WERI-Rb-1 (cell line): ENCODE measurements around the gene CHTF18.
A peak's percentile ranks its signal among the peaks of the same experiment; 100 is the strongest.
"Not testable (repeated sequence)": the region's sequence is repeated elsewhere in the genome, so short reads cannot be mapped to it uniquely, and the experiment has no call there.

ENCODE experiments used
- DNase-seq: peaks from one replicate; pipeline ENCODE4 v3.0.0-alpha.2; 2020
- H3K27ac ChIP-seq: fragments of 250-450 bp; sonication (Bioruptor Pico); 2 replicates; pipeline ENCODE4 v1.5.1; 2020; ENCODE audit warnings: mild to moderate bottlenecking, moderate library complexity
- H3K27me3 ChIP-seq: fragments of 250-450 bp; sonication (Bioruptor Pico); 2 replicates; pipeline ENCODE4 v1.5.1; 2021; ENCODE audit warnings: mild to moderate bottlenecking, low read depth, moderate library complexity; ENCODE audit not compliant: insufficient read depth, severe bottlenecking
- H3K36me3 ChIP-seq: fragments of 250-450 bp; sonication (Bioruptor Pico); 2 replicates; pipeline ENCODE4 v1.5.1; 2020; ENCODE audit warnings: mild to moderate bottlenecking, moderate library complexity
- H3K4me3 ChIP-seq: 2 replicates; pipeline ENCODE4 v1.5.1; 2011; ENCODE audit warnings: low read depth, mild to moderate bottlenecking, control low read depth, low read length
- H3K9me3 ChIP-seq: fragments of 250-450 bp; sonication (Bioruptor Pico); 2 replicates; pipeline ENCODE4 v1.5.1; 2021; ENCODE audit warnings: mild to moderate bottlenecking, moderate library complexity; ENCODE audit not compliant: severe bottlenecking
- TF ChIP-seq, protein P1 (sequence below): IDR thresholded peaks from 2 replicates; pipeline ENCODE4 v1.5.1; 2011; ENCODE audit warnings: low read depth, mild to moderate bottlenecking, control low read depth, inconsistent platforms, low read length

The CHTF18 gene

GRCh38 chr16:788399-789126 is at the start of gene CHTF18:
Gene CHTF18, plus strand, starts transcription at chr16:788620. Its CDS starts 65 bp downstream, at chr16:788685.
- Histone ChIP-seq H3K9me3 (no peaks in the 10 kb centered on the region), H3K27ac (peak within 1 kb of the TSS; percentile 90), H3K4me3 (peak within 1 kb of the TSS; percentile 75), H3K36me3 (peaks cover 69% of the 10 kb centered on the region), H3K27me3 (no peaks in the 10 kb centered on the region)
- DNase-seq: peak; percentile 88
- TF ChIP-seq, protein P1, sequence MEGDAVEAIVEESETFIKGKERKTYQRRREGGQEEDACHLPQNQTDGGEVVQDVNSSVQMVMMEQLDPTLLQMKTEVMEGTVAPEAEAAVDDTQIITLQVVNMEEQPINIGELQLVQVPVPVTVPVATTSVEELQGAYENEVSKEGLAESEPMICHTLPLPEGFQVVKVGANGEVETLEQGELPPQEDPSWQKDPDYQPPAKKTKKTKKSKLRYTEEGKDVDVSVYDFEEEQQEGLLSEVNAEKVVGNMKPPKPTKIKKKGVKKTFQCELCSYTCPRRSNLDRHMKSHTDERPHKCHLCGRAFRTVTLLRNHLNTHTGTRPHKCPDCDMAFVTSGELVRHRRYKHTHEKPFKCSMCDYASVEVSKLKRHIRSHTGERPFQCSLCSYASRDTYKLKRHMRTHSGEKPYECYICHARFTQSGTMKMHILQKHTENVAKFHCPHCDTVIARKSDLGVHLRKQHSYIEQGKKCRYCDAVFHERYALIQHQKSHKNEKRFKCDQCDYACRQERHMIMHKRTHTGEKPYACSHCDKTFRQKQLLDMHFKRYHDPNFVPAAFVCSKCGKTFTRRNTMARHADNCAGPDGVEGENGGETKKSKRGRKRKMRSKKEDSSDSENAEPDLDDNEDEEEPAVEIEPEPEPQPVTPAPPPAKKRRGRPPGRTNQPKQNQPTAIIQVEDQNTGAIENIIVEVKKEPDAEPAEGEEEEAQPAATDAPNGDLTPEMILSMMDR: no peak

GRCh38 chr16:739560-740458 is 48.6 kb upstream of the CHTF18 start:
- peaks cover 27% of the 10 kb centered on the region for H3K36me3 ChIP-seq
- DNase-seq: no peak
- no peaks in the 10 kb centered on the region for H3K9me3 ChIP-seq
- TF ChIP-seq, protein P1: no peak
- peak overlapping the region; percentile 95 for H3K4me3 ChIP-seq
- no peaks in the 10 kb centered on the region for H3K27me3 ChIP-seq
- no peak overlapping the region for H3K27ac ChIP-seq

DNA sequence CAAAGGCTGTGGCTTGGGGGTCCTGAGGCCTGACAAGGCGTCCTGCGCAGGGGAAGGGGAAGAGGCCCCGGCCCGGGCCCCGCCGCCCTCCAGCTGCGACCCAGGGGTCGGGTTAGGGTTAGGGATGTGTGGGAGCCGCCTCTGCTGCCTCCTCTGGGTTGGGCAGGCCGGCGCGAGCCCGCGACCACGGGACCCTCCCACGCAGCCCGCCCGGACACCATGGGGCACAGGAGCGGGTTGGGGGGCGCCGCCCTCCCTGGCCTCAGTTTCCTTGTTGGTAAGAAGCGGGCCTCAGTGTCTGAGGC is 48.0 kb upstream of the CHTF18 start:
- no peaks in the 10 kb centered on the region for H3K27me3 ChIP-seq
- no peak for DNase-seq

DNA sequence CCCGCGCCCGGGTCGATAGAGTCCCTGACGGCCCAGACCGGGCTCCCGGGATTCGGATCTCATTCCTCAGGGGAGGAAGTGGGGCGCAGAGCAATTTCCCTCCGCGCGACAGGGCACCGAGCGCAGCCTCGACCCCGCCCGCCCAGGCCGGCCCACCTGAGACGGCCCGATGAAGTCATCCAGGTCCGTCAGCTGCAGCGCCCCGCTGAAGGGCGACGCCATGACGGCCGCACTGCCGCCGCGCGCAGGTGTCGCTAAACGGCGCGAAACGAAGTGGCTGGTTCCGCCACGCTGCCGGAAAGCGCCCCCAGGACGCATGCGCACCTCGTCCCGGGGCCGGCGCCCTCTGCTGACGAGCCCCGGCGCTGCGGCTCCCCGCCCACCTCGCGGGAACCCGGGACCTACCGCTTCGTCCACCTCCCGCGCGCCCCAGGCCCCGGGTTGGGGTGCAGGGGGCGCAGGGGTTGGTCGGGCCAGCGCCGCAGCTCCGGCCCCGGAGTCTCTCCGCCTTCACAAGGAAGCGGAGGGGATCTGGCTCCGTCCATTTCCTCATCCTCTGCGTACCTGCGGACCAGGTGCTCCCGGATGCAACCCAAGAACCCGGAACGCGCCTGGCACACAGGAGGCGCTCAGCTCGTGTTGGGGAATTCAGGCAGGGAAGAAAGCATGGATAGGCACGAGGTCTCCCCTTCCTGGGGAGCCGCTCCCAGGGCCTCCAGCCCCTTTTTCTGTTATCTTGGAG is 47.5 kb upstream of the CHTF18 start, which contains the start of gene CIAO3:
Gene CIAO3 (minus strand): TSS at position 234 of the 742 bp plus-strand sequence. CDS start 12 bp downstream, at position 222.
- peak; percentile 89 for DNase-seq
- no peaks in the 10 kb centered on the region for H3K27me3 ChIP-seq
- peaks cover 20% of the 10 kb centered on the region for H3K36me3 ChIP-seq
- H3K9me3 ChIP-seq: no peaks in the 10 kb centered on the region
- peak within 1 kb of the TSS; percentile 69 for H3K27ac ChIP-seq
- TF ChIP-seq, protein P1: peak; percentile 92
- peak within 1 kb of the TSS; percentile 95 for H3K4me3 ChIP-seq

More for the DNA sequence above, 48.0 kb upstream of the CHTF18 start:
- Histone ChIP-seq H3K36me3 (peaks cover 25% of the 10 kb centered on the region), H3K4me3 (peak overlapping the region; percentile 95), H3K27ac (peak overlapping the region; percentile 69), H3K9me3 (no peaks in the 10 kb centered on the region)
- TF ChIP-seq, protein P1: no peak

- Histone ChIP-seq H3K27me3 (no peaks in the 10 kb centered on the region), H3K9me3 (no peaks in the 10 kb centered on the region), H3K27ac (no peak overlapping the region), H3K4me3 (no peak overlapping the region), H3K36me3 (peaks cover 12% of the 10 kb centered on the region)
- no peak for DNase-seq
- TF ChIP-seq, protein P1: no peak
Observed at GRCh38 chr16:741986-742629, 46.3 kb upstream of the CHTF18 start.

DNA sequence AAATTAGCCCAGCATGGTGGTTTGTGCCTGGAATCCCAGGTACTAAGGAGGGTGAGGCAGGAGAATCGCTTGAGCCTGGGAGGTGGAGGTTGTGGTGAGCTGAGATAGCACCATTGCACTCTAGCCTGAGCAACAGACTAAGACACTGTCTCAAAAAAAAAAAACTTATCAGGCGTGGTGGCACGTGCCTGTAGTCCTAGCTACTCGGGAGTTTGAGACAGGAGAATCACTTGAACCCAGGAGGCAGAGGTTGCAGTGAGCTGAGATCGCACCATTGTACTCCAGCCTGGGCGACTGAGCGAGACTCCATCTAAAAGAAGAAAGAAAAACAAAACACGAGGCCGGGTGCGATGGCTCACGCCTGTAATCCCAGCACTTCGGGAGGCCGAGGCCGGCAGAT is 45.5 kb upstream of the CHTF18 start:
- not testable (repeated sequence) for H3K36me3 ChIP-seq, H3K9me3 ChIP-seq, H3K27me3 ChIP-seq, H3K27ac ChIP-seq, H3K4me3 ChIP-seq, DNase-seq
